ENCODE measurements around the gene SCN9A.
"Not testable (repeated sequence)": the region's sequence is repeated elsewhere in the genome, so short reads cannot be mapped to it uniquely, and the experiment has no call there.

- TF ChIP-seq CTCF (conservative IDR thresholded peaks at IDR 0.05 in 1 of 2, IDR thresholded peaks at IDR 0.05 in 1 of 2; ENCODE audit: low read depth in 1 of 2, low read length in 2 of 2); EZH2 (IDR thresholded peaks at IDR 0.05; ENCODE audit: low read length, missing control alignments): not testable (repeated sequence)
Measured at GRCh38 chr2:166209944-166210343, 165.8 kb downstream of the SCN9A start.

All from fibroblast of lung (primary cell).